Pancreas (tissue), 10 donors: ENCODE results near the gene NECAB3. TPM values are rescaled to one million over a fixed set of nuclear protein-coding genes. Genes with fewer than 3 reads are reported as not detected.
A peak's percentile ranks its signal among the peaks of the same experiment; 100 is the strongest.

Experiments
- ATAC-seq, 4 donors: fragments of 200-7000 bp; cut with Tn5 transposase; one replicate each; pipeline versions ENCODE4 v1.8.0 to v1.9.1; 2020; ENCODE audit warnings: mild to moderate bottlenecking in 4 of 4, moderate library complexity in 4 of 4
- DNase-seq, 6 donors: peaks; one replicate each; pipeline ENCODE4 v3.0.0-alpha.2; 2020
- FAIRE-seq: peaks from 2 replicates; lab custom pipeline; 2012; peaks lifted over from hg19 to GRCh38; lab: Jason Lieb, UNC
- H3K27ac ChIP-seq, 4 donors: fragments of 200-600 bp; sonication (generic); 1 replicate in 3 of 4; 2 replicates in 1 of 4; pipeline versions ENCODE4 v1.5.0 to v1.8.0; 2020
- H3K27me3 ChIP-seq, 4 donors: fragments of 200-600 bp; one replicate each; pipeline ENCODE4 v1.8.0; 2021
- H3K36me3 ChIP-seq, 3 donors: fragments of 200-600 bp; sonication (generic) in 1 of 3; one replicate each; pipeline versions ENCODE4 v1.5.0 to v1.8.0; 2020 to 2021
- H3K4me1 ChIP-seq, 3 donors: fragments of 200-600 bp; one replicate each; pipeline ENCODE4 v1.8.0; 2021
- H3K4me3 ChIP-seq, 4 donors: fragments of 200-600 bp; sonication (generic) in 2 of 4; one replicate each; pipeline versions ENCODE4 v1.5.0 to v1.8.0; 2020 to 2021
- H3K9me3 ChIP-seq, 4 donors: fragments of 200-600 bp; one replicate each; pipeline ENCODE4 v1.8.0; 2021
- WGBS, 2 donors: extraction: QIAGEN DNeasy Blood & Tissue Kit; methylation state at CpG; one replicate each; pipeline ENCODE4 v1.1.7; 2013; 5-methylcytosine and 5-hydroxymethylcytosine counted together
- intact Hi-C, 3 donors: fragments of 100-400 bp; cut with DNase I; formaldehyde crosslinking; loops; one replicate each; pipeline versions ENCODE4 v1.11.1 to v1.14.2; 2022
- polyA plus RNA-seq, 2 donors: library from polyadenylated mRNA; stranded (reverse); fragments of 200-250 nt; gene quantifications; one replicate each; pipeline ENCODE4 v1.2.3, GENCODE V29; 2013
- total RNA-seq, 6 donors: library from RNA; stranded (reverse); fragmentation: NEBNext Ultra II Directional in 4 of 6; extraction: Animal tissue kit (Norgen Biotek cat#: 25700) in 4 of 6; gene quantifications; one replicate each; pipeline versions ENCODE4 v1.2.1 to v1.2.4, GENCODE V29; 2021 to 2023
- TF ChIP-seq, protein P1 (sequence below), 4 donors: fragments of 200-600 bp; sonication (generic) in 3 of 4; IDR thresholded peaks; one replicate each; pipeline versions ENCODE4 v1.5.0 to v1.8.0; 2021; ENCODE audit warnings: antibody characterized with exemption in 4 of 4
- donor health status: healthy with polysubstance abuse.
- donor health status: DM: no; HTN: no; CAD: no; lungs with moderate emphysema.
- donor health status: DM: no; HTN: no; CAD: no.
- donor health status: control.
- donor health status: control.
- donor health status: Bipolar disorder and iron deficiency.
- donor health status: DM: yes; HTN: yes; CAD: no.
- donor health status: DM: no; HTN: no; CAD: no.
- donor health status: DM: no; HTN: no; CAD: no.
- donor health status: DM: yes; HTN: yes; CAD: no.

NECAB3 gene
- total and polyA plus RNA-seq, 8 donors = 15.8 to 40.0 (median 19.5) TPM

DNA sequence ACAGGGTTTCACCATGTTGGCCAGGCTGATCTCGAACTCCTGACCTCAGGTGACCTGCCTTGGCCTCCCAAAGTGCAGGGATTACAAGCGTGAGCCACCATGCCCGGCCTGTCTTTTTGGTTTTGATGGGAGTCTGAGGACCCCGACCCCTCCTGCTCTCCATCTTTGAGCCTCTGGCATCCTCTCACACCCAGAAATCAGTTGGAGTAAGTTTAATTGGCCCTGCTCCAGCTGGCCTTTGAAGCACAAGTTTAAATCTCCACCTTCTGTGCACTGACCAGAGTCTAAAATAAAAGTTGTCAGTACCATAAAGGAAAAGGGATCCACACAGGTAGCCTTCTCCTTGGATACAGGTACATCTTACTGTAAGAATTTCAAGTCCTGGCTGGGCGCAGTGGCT, 28.0 kb downstream of the NECAB3 start:
- H3K27me3 ChIP-seq = no peaks in the 10 kb centered on the region
- peaks cover 0 to 21% (median 6%) of the 10 kb centered on the region in 3 donors for H3K36me3 ChIP-seq
- DNase-seq = no peak
- ATAC-seq = no peak
- no peak overlapping the region for H3K4me3 ChIP-seq
- intact Hi-C loops = no loop called here
- no peak overlapping the region for H3K27ac ChIP-seq
- H3K4me1 ChIP-seq = peaks cover 11 to 14% (median 13%) of the 10 kb centered on the region in 3 donors
- no peaks in the 10 kb centered on the region for H3K9me3 ChIP-seq
- TF ChIP-seq, protein P1, sequence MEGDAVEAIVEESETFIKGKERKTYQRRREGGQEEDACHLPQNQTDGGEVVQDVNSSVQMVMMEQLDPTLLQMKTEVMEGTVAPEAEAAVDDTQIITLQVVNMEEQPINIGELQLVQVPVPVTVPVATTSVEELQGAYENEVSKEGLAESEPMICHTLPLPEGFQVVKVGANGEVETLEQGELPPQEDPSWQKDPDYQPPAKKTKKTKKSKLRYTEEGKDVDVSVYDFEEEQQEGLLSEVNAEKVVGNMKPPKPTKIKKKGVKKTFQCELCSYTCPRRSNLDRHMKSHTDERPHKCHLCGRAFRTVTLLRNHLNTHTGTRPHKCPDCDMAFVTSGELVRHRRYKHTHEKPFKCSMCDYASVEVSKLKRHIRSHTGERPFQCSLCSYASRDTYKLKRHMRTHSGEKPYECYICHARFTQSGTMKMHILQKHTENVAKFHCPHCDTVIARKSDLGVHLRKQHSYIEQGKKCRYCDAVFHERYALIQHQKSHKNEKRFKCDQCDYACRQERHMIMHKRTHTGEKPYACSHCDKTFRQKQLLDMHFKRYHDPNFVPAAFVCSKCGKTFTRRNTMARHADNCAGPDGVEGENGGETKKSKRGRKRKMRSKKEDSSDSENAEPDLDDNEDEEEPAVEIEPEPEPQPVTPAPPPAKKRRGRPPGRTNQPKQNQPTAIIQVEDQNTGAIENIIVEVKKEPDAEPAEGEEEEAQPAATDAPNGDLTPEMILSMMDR (IDR thresholded peaks at IDR 0.05) = no peak
- FAIRE-seq = no peak
- 89 to 92% methylated on average over 5 of the region's 5 CpGs for WGBS, 2 donors

DNA sequence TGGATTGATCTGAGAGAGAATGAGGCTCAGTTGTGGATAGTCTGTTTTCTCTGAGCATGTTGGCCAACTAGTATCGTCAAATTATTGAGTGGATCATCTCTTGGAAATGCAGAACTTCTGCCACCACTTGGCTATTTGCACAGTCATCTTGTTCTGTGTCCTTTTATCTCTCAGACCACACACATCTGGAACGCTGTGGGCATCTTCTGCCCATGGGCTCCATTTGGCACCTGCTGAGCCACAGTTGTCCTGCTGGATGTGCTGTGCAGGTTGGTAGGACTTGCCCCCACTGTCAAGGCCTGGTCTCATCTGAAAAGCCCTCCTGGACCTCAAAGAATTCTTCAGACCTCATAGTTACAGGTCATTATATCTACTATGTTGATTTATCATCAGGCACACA, 28.8 kb downstream of the NECAB3 start:
- ATAC-seq (no peak), DNase-seq (peak in 1 of 6 donors; percentile 2), FAIRE-seq (no peak)
- Histone ChIP-seq H3K27me3 (no peaks in the 10 kb centered on the region), H3K4me1 (peaks cover 11 to 14% (median 13%) of the 10 kb centered on the region in 3 donors), H3K27ac (no peak overlapping the region), H3K4me3 (no peak overlapping the region), H3K36me3 (peaks cover 0 to 29% (median 9%) of the 10 kb centered on the region in 3 donors), H3K9me3 (no peaks in the 10 kb centered on the region)
- intact Hi-C loops = no loop called here
- TF ChIP-seq, protein P1 (IDR thresholded peaks at IDR 0.05) = no peak
- 86 to 97% methylated on average over 2 of the region's 2 CpGs for WGBS, 2 donors

DNA sequence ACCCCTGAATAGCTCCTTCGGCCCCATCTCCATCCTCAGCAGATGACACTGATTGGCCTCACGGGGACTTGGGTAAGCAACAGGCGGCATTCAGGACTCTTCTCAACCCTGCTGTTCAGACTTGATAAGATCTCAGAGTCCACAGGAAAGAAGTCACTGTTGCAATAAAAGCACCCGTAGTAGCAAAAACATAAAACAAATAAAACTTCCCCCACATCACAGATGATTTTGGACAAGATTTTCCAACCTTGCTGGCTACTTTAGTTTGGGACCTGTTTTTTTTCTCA, 29.2 kb downstream of the NECAB3 start:
- 79 to 85% methylated on average over 4 of the region's 4 CpGs for whole genome bisulfite sequencing, 2 donors
- Histone ChIP-seq H3K27ac (no peak overlapping the region), H3K27me3 (no peaks in the 10 kb centered on the region), H3K4me3 (no peak overlapping the region), H3K4me1 (peaks cover 11 to 14% (median 13%) of the 10 kb centered on the region in 3 donors), H3K9me3 (no peaks in the 10 kb centered on the region), H3K36me3 (peaks cover 0 to 32% (median 13%) of the 10 kb centered on the region in 3 donors)
- intact Hi-C loops = no loop called here
- ATAC-seq (no peak), FAIRE-seq (no peak), DNase-seq (no peak)
- TF ChIP-seq, protein P1 (IDR thresholded peaks at IDR 0.05) = no peak

DNA sequence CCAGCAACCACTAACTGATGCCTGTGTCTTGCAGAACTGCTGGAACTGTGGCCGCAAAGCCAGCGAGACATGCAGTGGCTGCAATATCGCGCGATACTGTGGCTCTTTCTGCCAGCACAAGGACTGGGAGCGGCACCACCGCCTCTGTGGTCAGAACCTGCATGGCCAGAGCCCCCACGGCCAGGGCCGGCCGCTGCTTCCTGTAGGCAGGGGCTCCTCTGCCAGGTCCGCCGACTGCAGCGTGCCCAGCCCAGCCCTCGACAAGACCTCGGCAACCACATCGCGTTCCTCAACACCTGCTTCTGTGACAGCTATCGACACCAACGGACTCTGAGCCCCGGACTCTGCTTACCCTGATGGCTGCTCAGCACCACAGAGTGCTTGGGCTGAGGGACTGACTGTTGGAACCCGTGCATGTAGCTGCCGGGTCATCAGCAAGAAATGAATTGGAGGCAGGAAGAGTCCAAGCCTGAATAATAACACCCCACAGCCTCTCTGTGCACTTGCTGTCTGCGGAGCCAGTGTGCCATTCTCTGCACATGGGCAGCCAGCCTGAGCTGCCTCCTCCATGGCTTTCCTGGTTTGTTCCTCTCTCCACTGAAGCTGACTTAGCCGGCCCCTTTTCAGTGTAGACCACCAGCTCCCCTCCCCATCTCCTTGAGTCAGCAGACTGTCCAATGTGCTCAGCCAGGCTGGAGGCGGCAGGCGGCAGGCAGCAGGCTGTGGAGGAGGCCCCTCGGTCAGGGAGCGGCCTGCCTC, 29.7 kb downstream of the NECAB3 start:
- H3K9me3 ChIP-seq = no peaks in the 10 kb centered on the region
- no peaks in the 10 kb centered on the region for H3K27me3 ChIP-seq
- intact Hi-C loops = no loop called here
- DNase-seq (peak in 2 of 6 donors; percentile 8 to 63), ATAC-seq (no peak), FAIRE-seq (no peak)
- TF ChIP-seq, protein P1 (IDR thresholded peaks at IDR 0.05) = no peak
- peaks cover 0 to 34% (median 13%) of the 10 kb centered on the region in 3 donors for H3K36me3 ChIP-seq
- no peak overlapping the region for H3K27ac ChIP-seq
- no peak overlapping the region for H3K4me3 ChIP-seq
- 93 to 96% methylated on average over 28 of the region's 28 CpGs for WGBS, 2 donors
- H3K4me1 ChIP-seq = peaks cover 11 to 14% (median 13%) of the 10 kb centered on the region in 3 donors

DNA sequence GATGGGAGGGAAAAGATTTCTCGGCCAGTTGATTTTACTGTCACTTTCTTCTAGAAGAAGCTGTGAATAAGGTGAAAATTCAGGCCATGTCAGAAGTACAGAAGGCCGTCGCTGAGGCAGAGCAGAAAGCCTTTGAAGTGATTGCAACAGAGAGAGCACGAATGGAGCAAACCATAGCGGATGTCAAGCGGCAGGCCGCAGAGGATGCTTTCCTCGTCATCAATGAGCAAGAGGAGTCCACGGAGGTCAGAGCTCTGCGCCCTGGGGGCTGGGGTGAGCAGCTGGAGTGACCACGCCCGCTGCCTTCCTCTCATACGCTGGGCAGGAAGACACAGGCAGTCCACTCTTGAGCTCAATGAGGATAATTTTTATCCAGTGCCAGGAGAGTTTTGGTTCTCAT, 33.9 kb downstream of the NECAB3 start:
- FAIRE-seq (no peak), DNase-seq (peak in 1 of 6 donors; percentile 29), ATAC-seq (no peak)
- TF ChIP-seq, protein P1 (IDR thresholded peaks at IDR 0.05) = no peak
- no peak overlapping the region for H3K4me3 ChIP-seq
- 92% methylated on average over 13 of the region's 13 CpGs for WGBS, 2 donors
- H3K36me3 ChIP-seq = peaks cover 0 to 43% (median 13%) of the 10 kb centered on the region in 3 donors
- no peak overlapping the region for H3K27ac ChIP-seq
- H3K4me1 ChIP-seq = no peaks in the 10 kb centered on the region
- intact Hi-C loops = no loop called here
- no peaks in the 10 kb centered on the region for H3K9me3 ChIP-seq
- H3K27me3 ChIP-seq = no peaks in the 10 kb centered on the region
